Stimulated activated CD8-positive, alpha-beta memory T cell treated with anti-CD3 and anti-CD28 coated beads, Interleukin-7, amount 100 ng/mL, for 24 hours (primary cell): ENCODE results near the gene GART.
A peak's percentile ranks its signal among the peaks of the same experiment; 100 is the strongest.

ENCODE experiments used
- DNase-seq: peaks from one replicate; pipeline ENCODE4 v3.0.0-alpha.2; 2020; ENCODE audit warnings: low read depth

Gene GART

GRCh38 chr21:33552999-33553598 lies 11.2 kb upstream of the GART start:
- no peak for DNase-seq

GRCh38 chr21:33552093-33552998 lies 10.4 kb upstream of the GART start:
- DNase-seq: no peak

GRCh38 chr21:33551664-33552063 lies 9.7 kb upstream of the GART start:
- DNase-seq: no peak

- DNase-seq: no peak
These were observed 9.1 kb upstream of the GART start for GRCh38 chr21:33550772-33551660.

- no peak for DNase-seq
These were observed 8.2 kb upstream of the GART start for GRCh38 chr21:33549848-33550771.

- DNase-seq: no peak
These were observed 4.2 kb upstream of the GART start for GRCh38 chr21:33546086-33546485.

- no peak for DNase-seq
These were observed 2.7 kb upstream of the GART start for GRCh38 chr21:33544451-33545195.

GRCh38 chr21:33543505-33544129 lies 1.7 kb upstream of the GART start:
- DNase-seq: no peak

GRCh38 chr21:33542640-33543504 lies 955 bp upstream of the GART start, which contains the start of gene SON:
TSS of gene SON (plus strand) at chr21:33543038. CDS start at chr21:33543093, 55 bp downstream.
- DNase-seq: peak; percentile 91

GRCh38 chr21:33541105-33541711 lies 709 bp downstream of the GART start:
- DNase-seq: no peak

GRCh38 chr21:33540711-33541104 lies 1.2 kb downstream of the GART start:
- DNase-seq: no peak

GRCh38 chr21:33539616-33540015 lies 2.3 kb downstream of the GART start:
- DNase-seq: no peak

- DNase-seq: no peak
These were observed 4.7 kb downstream of the GART start for GRCh38 chr21:33537212-33537611.

- no peak for DNase-seq
These were observed 10.9 kb downstream of the GART start for GRCh38 chr21:33531007-33531406.

- no peak for DNase-seq
These were observed 19.0 kb downstream of the GART start for GRCh38 chr21:33522953-33523349.

- no peak for DNase-seq
These were observed 19.5 kb downstream of the GART start for GRCh38 chr21:33522297-33522952.

- DNase-seq: no peak
These were observed 23.0 kb downstream of the GART start for GRCh38 chr21:33518899-33519298.

GRCh38 chr21:33514229-33514628 lies 27.7 kb downstream of the GART start:
- no peak for DNase-seq
